Muscle layer of colon (tissue), 2 donors: ENCODE results near the gene ITGA11.

Experiments used
- H3K27ac ChIP-seq: one replicate; pipeline ENCODE4 v1.7.0; 2013; ENCODE audit warnings: low read depth, mild to moderate bottlenecking, low read length, moderate library complexity
- H3K27me3 ChIP-seq, 2 donors: one replicate each; pipeline ENCODE4 v1.7.0; 2013; ENCODE audit warnings: low read length in 2 of 2, mild to moderate bottlenecking in 2 of 2; ENCODE audit not compliant: insufficient read depth in 2 of 2, control insufficient read depth in 1 of 2
- H3K36me3 ChIP-seq: one replicate; pipeline ENCODE4 v1.7.0; 2013; ENCODE audit warnings: mild to moderate bottlenecking, low read length; ENCODE audit not compliant: insufficient read depth
- H3K4me1 ChIP-seq: one replicate; pipeline ENCODE4 v1.7.0; 2013; ENCODE audit warnings: mild to moderate bottlenecking, low read length; ENCODE audit not compliant: insufficient read depth
- H3K4me3 ChIP-seq, 2 donors: one replicate each; pipeline ENCODE4 v1.7.0; 2013; ENCODE audit warnings: low read length in 2 of 2, low read depth in 1 of 2, mild to moderate bottlenecking in 1 of 2, moderate library complexity in 1 of 2
- H3K9ac ChIP-seq: one replicate; pipeline ENCODE4 v1.7.0; 2013; ENCODE audit warnings: low read length
- H3K9me3 ChIP-seq: one replicate; pipeline ENCODE4 v1.7.0; 2013; ENCODE audit warnings: mild to moderate bottlenecking, low read length
- donor health status: abdominal sarcoma.
- donor health status: Adenocarcinoma of cecum.

ITGA11 gene

GRCh38 chr15:68365770-68366169 is 66.2 kb downstream of the ITGA11 start:
- Histone ChIP-seq H3K27me3 (peaks cover 0 to 5% of the 10 kb centered on the region in 2 donors), H3K36me3 (no peaks in the 10 kb centered on the region), H3K4me3 (no peak overlapping the region), H3K27ac (no peak overlapping the region), H3K9me3 (no peaks in the 10 kb centered on the region), H3K4me1 (peaks cover 17% of the 10 kb centered on the region), H3K9ac (no peak overlapping the region)

DNA sequence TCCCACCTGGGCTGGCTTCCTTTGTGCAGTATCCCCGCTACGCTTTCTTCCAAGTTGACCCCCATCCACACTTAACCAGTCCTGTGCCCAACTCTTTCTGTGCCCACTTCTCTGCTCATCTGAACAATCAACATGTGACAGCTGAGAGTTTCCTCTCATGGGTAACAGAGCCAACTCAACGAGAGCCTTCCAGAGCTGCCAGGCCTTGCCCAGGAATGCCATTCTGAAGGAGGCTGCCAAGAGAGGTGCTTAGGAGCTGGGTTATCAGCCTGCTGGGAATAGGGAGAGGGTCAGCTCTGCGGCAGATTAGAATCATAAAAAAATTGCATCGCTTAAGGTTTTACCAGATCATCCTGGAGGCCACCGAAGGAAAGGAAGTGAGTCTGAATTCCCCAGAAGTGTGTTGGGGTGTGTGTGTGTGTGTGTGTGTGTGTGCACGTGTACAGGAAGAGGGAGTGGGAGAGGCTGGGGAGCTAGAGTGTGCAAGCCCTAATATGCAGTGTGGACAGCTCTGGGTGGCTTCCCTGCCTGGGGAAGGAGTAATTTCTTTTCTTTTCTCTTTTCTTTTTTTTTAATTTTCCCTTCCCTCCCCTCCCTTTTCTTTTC is 66.7 kb downstream of the ITGA11 start:
- no peak overlapping the region for H3K4me3 ChIP-seq
- H3K4me1 ChIP-seq = peaks cover 17% of the 10 kb centered on the region
- H3K27me3 ChIP-seq = peaks cover 0 to 5% of the 10 kb centered on the region in 2 donors
- H3K9ac ChIP-seq = no peak overlapping the region
- H3K27ac ChIP-seq = no peak overlapping the region
- no peaks in the 10 kb centered on the region for H3K36me3 ChIP-seq
- H3K9me3 ChIP-seq = no peaks in the 10 kb centered on the region

GRCh38 chr15:68364660-68365035 is 67.3 kb downstream of the ITGA11 start:
- H3K9ac ChIP-seq = no peak overlapping the region
- peaks cover 17% of the 10 kb centered on the region for H3K4me1 ChIP-seq
- H3K36me3 ChIP-seq = no peaks in the 10 kb centered on the region
- peaks cover 0 to 5% of the 10 kb centered on the region in 2 donors for H3K27me3 ChIP-seq
- no peak overlapping the region for H3K27ac ChIP-seq
- H3K9me3 ChIP-seq = no peaks in the 10 kb centered on the region
- no peak overlapping the region for H3K4me3 ChIP-seq

- no peak overlapping the region for H3K4me3 ChIP-seq
- peaks cover 0 to 5% of the 10 kb centered on the region in 2 donors for H3K27me3 ChIP-seq
- no peak overlapping the region for H3K9ac ChIP-seq
- no peak overlapping the region for H3K27ac ChIP-seq
- peaks cover 17% of the 10 kb centered on the region for H3K4me1 ChIP-seq
- H3K36me3 ChIP-seq = no peaks in the 10 kb centered on the region
- no peaks in the 10 kb centered on the region for H3K9me3 ChIP-seq
These were observed 67.8 kb downstream of the ITGA11 start for GRCh38 chr15:68364028-68364659.

DNA sequence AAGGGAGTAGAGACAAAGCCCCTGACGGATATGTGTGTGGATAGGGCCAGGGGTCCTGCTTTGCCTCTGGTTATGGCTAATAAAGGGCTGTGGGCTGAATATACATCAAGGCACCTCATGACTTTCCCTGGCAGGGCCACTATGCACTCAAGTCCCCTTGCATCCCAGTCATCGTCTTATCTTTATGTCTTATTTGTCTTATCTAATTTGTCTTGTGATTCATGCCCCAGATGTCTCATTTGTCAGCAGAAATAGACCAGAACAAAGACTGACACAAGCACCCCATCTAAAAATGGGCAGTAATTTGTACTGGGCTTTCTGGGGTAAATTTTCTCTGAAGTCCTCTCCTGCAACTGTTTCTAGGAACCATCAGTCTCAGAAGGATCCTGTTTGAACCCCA is 68.6 kb downstream of the ITGA11 start:
- Histone ChIP-seq H3K4me1 (peaks cover 17% of the 10 kb centered on the region), H3K27ac (no peak overlapping the region), H3K9me3 (no peaks in the 10 kb centered on the region), H3K36me3 (no peaks in the 10 kb centered on the region), H3K4me3 (no peak overlapping the region), H3K9ac (no peak overlapping the region), H3K27me3 (peaks cover 0 to 5% of the 10 kb centered on the region in 2 donors)

DNA sequence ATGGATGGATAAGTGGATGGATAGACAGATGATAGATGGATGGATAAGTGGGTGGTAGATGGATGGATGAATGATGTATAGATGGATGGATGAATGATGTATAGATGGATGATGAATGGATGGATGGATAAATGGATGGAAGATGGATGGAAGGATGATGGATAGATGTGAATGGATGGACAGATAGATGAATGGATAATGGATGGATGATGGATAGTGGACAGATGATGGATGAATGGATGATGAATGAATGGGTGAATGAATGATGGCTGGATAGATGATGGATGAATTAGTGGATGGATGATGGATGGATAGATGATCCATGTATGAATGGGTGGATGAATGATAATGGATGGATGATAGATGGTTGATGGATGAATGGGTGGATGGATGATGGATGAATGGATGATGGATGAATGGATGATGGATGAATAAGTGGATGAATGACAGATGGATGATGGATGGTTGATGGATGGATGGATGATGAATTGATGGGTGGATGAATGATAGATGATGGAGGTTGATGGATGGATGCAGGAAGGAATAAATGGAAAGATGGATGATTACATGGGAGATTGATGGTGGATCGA is 69.3 kb downstream of the ITGA11 start:
- Histone ChIP-seq H3K27ac (no peak overlapping the region), H3K9ac (no peak overlapping the region), H3K4me1 (peaks cover 17% of the 10 kb centered on the region), H3K36me3 (no peaks in the 10 kb centered on the region), H3K9me3 (no peaks in the 10 kb centered on the region), H3K4me3 (no peak overlapping the region), H3K27me3 (peaks cover 0 to 5% of the 10 kb centered on the region in 2 donors)

DNA sequence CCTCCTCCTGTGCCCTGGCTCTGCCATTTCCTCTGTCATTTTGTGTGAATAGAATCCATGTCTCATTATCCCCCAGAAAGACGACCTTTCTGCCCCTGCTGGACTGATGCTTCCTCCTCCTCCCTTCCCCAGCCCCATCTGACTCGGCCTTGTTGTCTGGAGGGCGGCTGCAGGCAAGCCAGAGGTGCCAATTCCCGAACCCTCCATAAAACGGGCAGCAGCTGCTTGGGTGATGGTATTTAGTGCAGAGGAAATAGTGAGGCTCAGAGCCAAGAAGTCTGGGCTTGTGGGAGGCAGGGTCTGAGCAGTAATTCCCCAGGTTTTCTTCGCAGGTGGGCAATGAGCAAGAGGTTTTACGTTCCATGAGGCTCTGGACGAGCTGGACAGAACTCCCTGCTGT is 71.2 kb downstream of the ITGA11 start:
- Histone ChIP-seq H3K27me3 (no peaks in the 10 kb centered on the region), H3K9ac (no peak overlapping the region), H3K4me3 (no peak overlapping the region), H3K4me1 (peaks cover 17% of the 10 kb centered on the region), H3K9me3 (no peaks in the 10 kb centered on the region), H3K27ac (no peak overlapping the region), H3K36me3 (no peaks in the 10 kb centered on the region)

DNA sequence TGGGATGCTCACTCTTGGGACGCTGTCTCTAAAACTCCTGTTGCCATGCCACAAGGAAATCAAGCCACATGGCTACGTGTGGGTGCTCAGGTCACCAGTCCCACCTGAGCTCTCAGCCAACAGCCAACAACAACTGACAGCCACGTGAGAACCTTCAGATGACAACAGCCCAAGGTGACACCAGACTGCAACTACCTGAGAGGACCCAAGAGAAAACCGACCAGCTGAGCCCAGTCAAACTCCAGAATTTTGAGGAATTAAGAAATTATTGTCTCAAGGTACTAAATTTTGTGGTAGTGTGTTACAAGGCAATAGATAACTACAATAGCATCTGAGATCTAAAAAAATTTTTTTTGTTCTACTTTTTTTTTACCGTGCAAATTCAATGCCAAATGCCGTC is 75.2 kb downstream of the ITGA11 start:
- no peaks in the 10 kb centered on the region for H3K36me3 ChIP-seq
- no peak overlapping the region for H3K27ac ChIP-seq
- H3K27me3 ChIP-seq = no peaks in the 10 kb centered on the region
- no peaks in the 10 kb centered on the region for H3K9me3 ChIP-seq
- no peak overlapping the region for H3K4me3 ChIP-seq
- no peak overlapping the region for H3K9ac ChIP-seq
- H3K4me1 ChIP-seq = peaks cover 8% of the 10 kb centered on the region

- H3K4me1 ChIP-seq = peaks cover 8% of the 10 kb centered on the region
- H3K9ac ChIP-seq = no peak overlapping the region
- no peak overlapping the region for H3K4me3 ChIP-seq
- H3K27ac ChIP-seq = no peak overlapping the region
- no peaks in the 10 kb centered on the region for H3K9me3 ChIP-seq
- no peaks in the 10 kb centered on the region for H3K27me3 ChIP-seq
- no peaks in the 10 kb centered on the region for H3K36me3 ChIP-seq
These were observed 77.0 kb downstream of the ITGA11 start for GRCh38 chr15:68354923-68355322.

DNA sequence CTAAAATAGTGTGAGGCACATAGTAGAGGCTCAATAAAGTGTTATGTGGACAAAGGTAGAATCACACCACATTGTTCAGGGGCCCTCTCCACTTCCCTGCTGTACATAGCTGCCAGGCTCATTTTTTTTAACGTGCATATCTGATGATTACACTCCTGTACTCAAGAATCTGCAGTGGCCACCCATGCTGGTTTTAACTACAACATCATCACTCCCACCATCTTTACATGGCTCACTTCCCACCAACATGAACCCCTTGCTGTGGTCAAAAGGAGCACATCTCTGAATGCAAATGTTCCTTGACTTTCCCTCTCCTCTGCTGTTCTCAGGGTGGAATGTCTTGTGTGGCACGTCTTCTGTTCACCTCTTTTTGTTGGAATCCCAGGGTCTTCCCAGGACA is 77.7 kb downstream of the ITGA11 start:
- Histone ChIP-seq H3K4me3 (no peak overlapping the region), H3K27ac (no peak overlapping the region), H3K4me1 (peaks cover 8% of the 10 kb centered on the region), H3K27me3 (no peaks in the 10 kb centered on the region), H3K36me3 (no peaks in the 10 kb centered on the region), H3K9ac (no peak overlapping the region), H3K9me3 (no peaks in the 10 kb centered on the region)

DNA sequence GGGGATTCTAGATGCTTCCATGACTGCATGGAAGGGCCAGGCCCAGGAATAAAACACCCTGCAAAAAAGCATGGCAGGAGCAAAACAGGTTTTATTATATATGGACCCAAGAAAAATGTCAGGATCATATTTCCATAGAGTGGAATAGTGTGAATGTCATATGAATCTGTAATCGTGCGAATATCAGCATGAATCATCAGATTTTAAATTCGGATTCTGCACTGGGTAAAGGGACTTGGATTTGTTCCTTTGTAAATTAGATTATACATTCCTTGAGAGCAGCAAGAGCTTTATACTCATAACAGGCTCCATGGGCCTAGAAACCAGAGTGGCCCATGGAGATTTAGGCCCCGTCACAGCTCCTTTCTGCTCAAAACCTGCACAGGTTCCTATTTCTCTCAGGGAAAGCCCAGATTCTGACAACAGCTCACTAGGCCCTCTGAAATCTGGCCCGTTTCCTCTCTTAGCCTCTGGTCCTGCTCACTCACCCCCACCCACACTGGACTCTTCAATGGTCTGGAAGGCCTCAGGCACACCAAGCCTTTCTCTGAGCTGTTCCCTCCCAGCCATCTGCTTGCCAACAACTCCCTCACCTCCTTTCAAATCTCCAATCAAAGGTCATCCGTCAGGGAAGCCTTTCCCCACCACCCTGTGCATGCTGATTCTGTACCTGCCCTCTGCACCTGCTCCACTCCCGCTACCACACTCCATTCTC is 78.4 kb downstream of the ITGA11 start:
- H3K4me1 ChIP-seq = peaks cover 8% of the 10 kb centered on the region
- H3K27ac ChIP-seq = no peak overlapping the region
- no peak overlapping the region for H3K4me3 ChIP-seq
- H3K36me3 ChIP-seq = no peaks in the 10 kb centered on the region
- no peak overlapping the region for H3K9ac ChIP-seq
- no peaks in the 10 kb centered on the region for H3K27me3 ChIP-seq
- H3K9me3 ChIP-seq = no peaks in the 10 kb centered on the region
